ENCODE results near the gene TXNRD3. TPM values are rescaled to one million over a fixed set of nuclear protein-coding genes. Genes with fewer than 3 reads are reported as not detected.

Gene TXNRD3
- polyA plus RNA-seq, 1 donor (not counting 4 experiments of a cell fraction or from before 2014, with no cell fraction given) = 9.7 TPM

- no peak overlapping the region for H3K4me3 ChIP-seq (ENCODE audit: control insufficient read depth in 2 of 3, extremely low read depth in 1 of 3, insufficient read depth in 2 of 3, low read depth in 1 of 3, low read length in 3 of 3)
- H4K20me1 ChIP-seq (ENCODE audit: control insufficient read depth, extremely low read depth, insufficient read depth, low read length) = no peaks in the 10 kb centered on the region
- no peaks in the 10 kb centered on the region for H3K79me2 ChIP-seq (ENCODE audit: control insufficient read depth, insufficient read depth, low read length)
- H3K27me3 ChIP-seq (ENCODE audit: control insufficient read depth, extremely low read depth, insufficient read depth, low read length) = peaks cover 14% of the 10 kb centered on the region
- no peak overlapping the region for H3K4me2 ChIP-seq (ENCODE audit: control insufficient read depth, extremely low read depth, insufficient read depth, low read depth, low read length)
- H3K9me3 ChIP-seq (ENCODE audit: control insufficient read depth, low read depth, low read length) = no peaks in the 10 kb centered on the region
- H3K36me3 ChIP-seq (ENCODE audit: control insufficient read depth in 2 of 2, extremely low read depth in 1 of 2, insufficient read depth in 2 of 2, low read length in 2 of 2) = no peaks in the 10 kb centered on the region
- TF ChIP-seq EZH2 (IDR thresholded peaks at IDR 0.05; ENCODE audit: low read length) (no peak), CTCF (optimal IDR thresholded peaks at IDR 0.05 in 1 of 3, IDR thresholded peaks at IDR 0.05 in 1 of 3, conservative IDR thresholded peaks at IDR 0.05 in 1 of 3; ENCODE audit: extremely low read depth in 1 of 3, insufficient read depth in 2 of 3, low read length in 3 of 3) (no peak)
- DNase-seq (ENCODE audit: low read depth, low spot score) (no peak), FAIRE-seq (no peak)
- no peak overlapping the region for H3K27ac ChIP-seq (ENCODE audit: control insufficient read depth, insufficient read depth, low read length)
- no peak overlapping the region for H2AFZ ChIP-seq (ENCODE audit: control insufficient read depth, low read length)
- no peaks in the 10 kb centered on the region for H3K9me1 ChIP-seq (ENCODE audit: control insufficient read depth, extremely low read depth, insufficient read depth, low read length)
- dilution Hi-C loops (cut with MboI; ENCODE audit: extremely low pct_ligation_motif_present, low sequenced_read_pairs) = no loop called here
- H3K4me1 ChIP-seq (ENCODE audit: control insufficient read depth, extremely low read depth, insufficient read depth, low read length) = no peaks in the 10 kb centered on the region
- H3K9ac ChIP-seq (ENCODE audit: control insufficient read depth, extremely low read depth, insufficient read depth, low read length) = no peak overlapping the region
Measured at GRCh38 chr3:126580746-126581145, 74.2 kb downstream of the TXNRD3 start.

- Histone ChIP-seq H3K27me3 (ENCODE audit: control insufficient read depth, extremely low read depth, insufficient read depth, low read length) (peaks cover 14% of the 10 kb centered on the region), H3K4me1 (ENCODE audit: control insufficient read depth, extremely low read depth, insufficient read depth, low read length) (no peaks in the 10 kb centered on the region), H2AFZ (ENCODE audit: control insufficient read depth, low read length) (no peak overlapping the region), H3K9me3 (ENCODE audit: control insufficient read depth, low read depth, low read length) (no peaks in the 10 kb centered on the region), H3K9ac (ENCODE audit: control insufficient read depth, extremely low read depth, insufficient read depth, low read length) (no peak overlapping the region), H3K4me2 (ENCODE audit: control insufficient read depth, extremely low read depth, insufficient read depth, low read depth, low read length) (no peak overlapping the region), H3K9me1 (ENCODE audit: control insufficient read depth, extremely low read depth, insufficient read depth, low read length) (no peaks in the 10 kb centered on the region), H3K79me2 (ENCODE audit: control insufficient read depth, insufficient read depth, low read length) (no peaks in the 10 kb centered on the region), H3K27ac (ENCODE audit: control insufficient read depth, insufficient read depth, low read length) (no peak overlapping the region), H4K20me1 (ENCODE audit: control insufficient read depth, extremely low read depth, insufficient read depth, low read length) (no peaks in the 10 kb centered on the region), H3K4me3 (ENCODE audit: control insufficient read depth in 2 of 3, extremely low read depth in 1 of 3, insufficient read depth in 2 of 3, low read depth in 1 of 3, low read length in 3 of 3) (no peak overlapping the region), H3K36me3 (ENCODE audit: control insufficient read depth in 2 of 2, extremely low read depth in 1 of 2, insufficient read depth in 2 of 2, low read length in 2 of 2) (no peaks in the 10 kb centered on the region)
- dilution Hi-C loops (cut with MboI; ENCODE audit: extremely low pct_ligation_motif_present, low sequenced_read_pairs) = no loop called here
- FAIRE-seq (no peak), DNase-seq (ENCODE audit: low read depth, low spot score) (no peak)
- TF ChIP-seq CTCF (optimal IDR thresholded peaks at IDR 0.05 in 1 of 3, IDR thresholded peaks at IDR 0.05 in 1 of 3, conservative IDR thresholded peaks at IDR 0.05 in 1 of 3; ENCODE audit: extremely low read depth in 1 of 3, insufficient read depth in 2 of 3, low read length in 3 of 3) (no peak), EZH2 (IDR thresholded peaks at IDR 0.05; ENCODE audit: low read length) (no peak)
Measured at GRCh38 chr3:126578702-126579101, 76.2 kb downstream of the TXNRD3 start.

Data from keratinocyte (primary cell).